ENCODE measurements around the gene BMP6.

- TF ChIP-seq EZH2 (IDR thresholded peaks at IDR 0.05; ENCODE audit: insufficient read depth, poor library complexity, severe bottlenecking) (no peak), EZH2phosphoT487 (IDR thresholded peaks at IDR 0.05; ENCODE audit: insufficient read depth, low read depth) (no peak)
Measured at GRCh38 chr6:7888587-7889357, 162.9 kb downstream of the BMP6 start.
